Keratinocyte (primary cell): ENCODE data around the gene PLB1. TPM values are rescaled to one million over a fixed set of nuclear protein-coding genes. Genes with fewer than 3 reads are reported as not detected.
A peak's percentile ranks its signal among the peaks of the same experiment; 100 is the strongest.

Experiments
- DNase-seq: peaks from one replicate; pipeline ENCODE4 v3.0.0-alpha.2; 2011; ENCODE audit warnings: low read depth, missing footprints, low spot score
- FAIRE-seq: peaks from 2 replicates; lab custom pipeline; 2011; peaks lifted over from hg19 to GRCh38; lab: Jason Lieb, UNC
- H2AFZ ChIP-seq: 2 replicates; pipeline ENCODE4 v1.6.0; 2012; ENCODE audit warnings: low read length, control low read depth, inconsistent platforms; ENCODE audit not compliant: control insufficient read depth
- H3K27ac ChIP-seq: 2 replicates; pipeline ENCODE4 v1.5.1; 2011; ENCODE audit warnings: low read length; ENCODE audit not compliant: control insufficient read depth, insufficient read depth
- H3K27me3 ChIP-seq: 3 replicates; pipeline ENCODE4 v1.6.0; 2011; ENCODE audit warnings: low read length; ENCODE audit not compliant: control insufficient read depth, insufficient read depth; ENCODE audit errors: extremely low read depth
- H3K36me3 ChIP-seq, 2 experiments: 2 replicates in 1 of 2; 3 replicates in 1 of 2; pipeline ENCODE4 v1.5.1; 2011; ENCODE audit warnings: low read length in 2 of 2, mild to moderate bottlenecking in 1 of 2; ENCODE audit not compliant: control insufficient read depth in 2 of 2, insufficient read depth in 2 of 2; ENCODE audit errors: extremely low read depth in 1 of 2
- H3K4me1 ChIP-seq: 3 replicates; pipeline ENCODE4 v1.5.1; 2011; ENCODE audit warnings: low read length; ENCODE audit not compliant: control insufficient read depth, insufficient read depth; ENCODE audit errors: extremely low read depth
- H3K4me2 ChIP-seq: 3 replicates; pipeline ENCODE4 v1.6.0; 2011; ENCODE audit warnings: low read depth, low read length; ENCODE audit not compliant: control insufficient read depth, insufficient read depth; ENCODE audit errors: extremely low read depth
- H3K4me3 ChIP-seq, 3 experiments: fragments of 200-600 bp in 1 of 3; sonication (generic) in 1 of 3; 2 replicates in 2 of 3; 3 replicates in 1 of 3; pipeline ENCODE4 v1.5.1; 2011 to 2016; ENCODE audit warnings: low read length in 3 of 3, mild to moderate bottlenecking in 3 of 3, control low read depth in 2 of 3, inconsistent platforms in 1 of 3, low read depth in 1 of 3, mixed read lengths in 1 of 3, mixed run types in 1 of 3, moderate library complexity in 1 of 3; ENCODE audit not compliant: control insufficient read depth in 2 of 3, insufficient read depth in 2 of 3; ENCODE audit errors: extremely low read depth in 1 of 3
- H3K79me2 ChIP-seq: 2 replicates; pipeline ENCODE4 v1.6.0; 2012; ENCODE audit warnings: low read length; ENCODE audit not compliant: control insufficient read depth, insufficient read depth
- H3K9ac ChIP-seq: 3 replicates; pipeline ENCODE4 v1.6.0; 2011; ENCODE audit warnings: low read length; ENCODE audit not compliant: control insufficient read depth, insufficient read depth; ENCODE audit errors: extremely low read depth
- H3K9me1 ChIP-seq: 3 replicates; pipeline ENCODE4 v1.6.0; 2011; ENCODE audit warnings: low read length; ENCODE audit not compliant: control insufficient read depth, insufficient read depth; ENCODE audit errors: extremely low read depth
- H3K9me3 ChIP-seq: 2 replicates; pipeline ENCODE4 v1.5.1; 2012; ENCODE audit warnings: low read depth, low read length; ENCODE audit not compliant: control insufficient read depth
- H4K20me1 ChIP-seq: 3 replicates; pipeline ENCODE4 v1.6.0; 2011; ENCODE audit warnings: low read length; ENCODE audit not compliant: control insufficient read depth, insufficient read depth; ENCODE audit errors: extremely low read depth
- CTCF ChIP-seq, 3 experiments: IDR thresholded peaks in 1 of 3; conservative IDR thresholded peaks in 1 of 3; optimal IDR thresholded peaks in 1 of 3; 2 replicates in 2 of 3; 3 replicates in 1 of 3; pipeline versions ENCODE3 to v1.5.1; 2011; ENCODE audit warnings: low read length in 3 of 3, mild to moderate bottlenecking in 3 of 3, moderate library complexity in 2 of 3, control low read depth in 1 of 3, inconsistent platforms in 1 of 3; ENCODE audit not compliant: insufficient read depth in 2 of 3; ENCODE audit errors: extremely low read depth in 1 of 3
- EZH2 ChIP-seq: IDR thresholded peaks from one replicate; pipeline ENCODE4 v1.6.1; 2012; ENCODE audit warnings: inconsistent platforms, mild to moderate bottlenecking, low read length, moderate library complexity
- dilution Hi-C: fragments of 300-500 bp; cut with MboI; formaldehyde crosslinking; loops from one replicate; pipeline ENCODE4 v1.7.0; 2020; ENCODE audit warnings: low sequenced_read_pairs; ENCODE audit not compliant: extremely low pct_ligation_motif_present
- polyA plus RNA-seq, 5 experiments: library from polyadenylated mRNA; depleted of rRNA in 3 of 5; stranded (reverse) in 3 of 5; stranded (forward) in 1 of 5; unstranded in 1 of 5; fragments of >200 nt; gene quantifications; 1 replicate in 1 of 5; 2 replicates in 3 of 5; 3 replicates in 1 of 5; pipeline versions ENCODE4 v1.2.1 to v1.2.3, GENCODE V29; 2011 to 2012; ENCODE audit warnings: missing spikeins in 2 of 5, low read depth in 1 of 5, low replicate concordance in 1 of 5

PLB1 gene
- polyA plus RNA-seq, 1 donor (not counting 4 experiments of a cell fraction or from before 2014, with no cell fraction given): 6.7 TPM

GRCh38 chr2:28451793-28452533 is 43.9 kb upstream of the PLB1 start:
- Histone ChIP-seq H3K27ac (no peak overlapping the region), H2AFZ (no peak overlapping the region), H3K36me3 (no peaks in the 10 kb centered on the region), H3K9ac (no peak overlapping the region), H3K4me3 (no peak overlapping the region), H3K4me1 (peaks cover 58% of the 10 kb centered on the region), H3K27me3 (no peaks in the 10 kb centered on the region), H3K4me2 (no peak overlapping the region), H3K79me2 (no peaks in the 10 kb centered on the region), H3K9me3 (no peaks in the 10 kb centered on the region), H4K20me1 (no peaks in the 10 kb centered on the region), H3K9me1 (peaks cover 3% of the 10 kb centered on the region)
- no peak for FAIRE-seq
- no peak for DNase-seq
- TF ChIP-seq CTCF (optimal IDR thresholded peaks at IDR 0.05 in 1 of 3, IDR thresholded peaks at IDR 0.05 in 1 of 3, conservative IDR thresholded peaks at IDR 0.05 in 1 of 3; ENCODE audit: extremely low read depth in 1 of 3, insufficient read depth in 2 of 3, low read length in 3 of 3): no peak
- TF ChIP-seq EZH2: no peak
- dilution Hi-C loops: no loop called here

- TF ChIP-seq EZH2 (no peak), CTCF (optimal IDR thresholded peaks at IDR 0.05 in 1 of 3, IDR thresholded peaks at IDR 0.05 in 1 of 3, conservative IDR thresholded peaks at IDR 0.05 in 1 of 3; ENCODE audit: extremely low read depth in 1 of 3, insufficient read depth in 2 of 3, low read length in 3 of 3) (peak in 2 of 3 experiments; percentile 94 to 98)
- peak; percentile 83 for FAIRE-seq
- dilution Hi-C loops: no loop called here
- peak overlapping the region; percentile 41 for H2AFZ ChIP-seq
- peaks cover 3% of the 10 kb centered on the region for H3K9me1 ChIP-seq
- H3K27me3 ChIP-seq: no peaks in the 10 kb centered on the region
- no peaks in the 10 kb centered on the region for H3K79me2 ChIP-seq
- no peaks in the 10 kb centered on the region for H3K9me3 ChIP-seq
- H3K4me3 ChIP-seq: no peak overlapping the region
- no peak overlapping the region for H3K27ac ChIP-seq
- H3K36me3 ChIP-seq: no peaks in the 10 kb centered on the region
- H3K4me2 ChIP-seq: no peak overlapping the region
- H3K9ac ChIP-seq: no peak overlapping the region
- DNase-seq: no peak
- H3K4me1 ChIP-seq: peaks cover 51% of the 10 kb centered on the region
- no peaks in the 10 kb centered on the region for H4K20me1 ChIP-seq
Measured at GRCh38 chr2:28452534-28453081, 43.3 kb upstream of the PLB1 start.
